Measurements from ENCODE around the gene RBM26. TPM values are rescaled to one million over a fixed set of nuclear protein-coding genes. Genes with fewer than 3 reads are reported as not detected.
A peak's percentile ranks its signal among the peaks of the same experiment; 100 is the strongest.

The RBM26 gene, protein sequence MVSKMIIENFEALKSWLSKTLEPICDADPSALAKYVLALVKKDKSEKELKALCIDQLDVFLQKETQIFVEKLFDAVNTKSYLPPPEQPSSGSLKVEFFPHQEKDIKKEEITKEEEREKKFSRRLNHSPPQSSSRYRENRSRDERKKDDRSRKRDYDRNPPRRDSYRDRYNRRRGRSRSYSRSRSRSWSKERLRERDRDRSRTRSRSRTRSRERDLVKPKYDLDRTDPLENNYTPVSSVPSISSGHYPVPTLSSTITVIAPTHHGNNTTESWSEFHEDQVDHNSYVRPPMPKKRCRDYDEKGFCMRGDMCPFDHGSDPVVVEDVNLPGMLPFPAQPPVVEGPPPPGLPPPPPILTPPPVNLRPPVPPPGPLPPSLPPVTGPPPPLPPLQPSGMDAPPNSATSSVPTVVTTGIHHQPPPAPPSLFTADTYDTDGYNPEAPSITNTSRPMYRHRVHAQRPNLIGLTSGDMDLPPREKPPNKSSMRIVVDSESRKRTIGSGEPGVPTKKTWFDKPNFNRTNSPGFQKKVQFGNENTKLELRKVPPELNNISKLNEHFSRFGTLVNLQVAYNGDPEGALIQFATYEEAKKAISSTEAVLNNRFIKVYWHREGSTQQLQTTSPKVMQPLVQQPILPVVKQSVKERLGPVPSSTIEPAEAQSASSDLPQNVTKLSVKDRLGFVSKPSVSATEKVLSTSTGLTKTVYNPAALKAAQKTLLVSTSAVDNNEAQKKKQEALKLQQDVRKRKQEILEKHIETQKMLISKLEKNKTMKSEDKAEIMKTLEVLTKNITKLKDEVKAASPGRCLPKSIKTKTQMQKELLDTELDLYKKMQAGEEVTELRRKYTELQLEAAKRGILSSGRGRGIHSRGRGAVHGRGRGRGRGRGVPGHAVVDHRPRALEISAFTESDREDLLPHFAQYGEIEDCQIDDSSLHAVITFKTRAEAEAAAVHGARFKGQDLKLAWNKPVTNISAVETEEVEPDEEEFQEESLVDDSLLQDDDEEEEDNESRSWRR
- total RNA-seq = 31.3 TPM

GRCh38 chr13:79405831-79406596, at the start of gene RBM26:
Gene RBM26, minus strand, starts transcription at chr13:79406255. Its CDS starts 481 bp downstream, at chr13:79405774.
- Histone ChIP-seq H3K36me3 (ENCODE audit: control insufficient read depth in 3 of 3, insufficient read depth in 3 of 3, low read length in 3 of 3) (no peaks in the 10 kb centered on the region), H3K9ac (ENCODE audit: low read depth in 1 of 3, low read length in 3 of 3) (peak within 1 kb of the TSS; percentile 89 to 92 (median 90)), H3K4me1 (ENCODE audit: control insufficient read depth in 3 of 3, insufficient read depth in 3 of 3, low read length in 3 of 3) (peaks cover 22 to 38% (median 33%) of the 10 kb centered on the region in 3 donors), H3K9me3 (ENCODE audit: control insufficient read depth in 3 of 3, low read length in 3 of 3) (no peaks in the 10 kb centered on the region), H3K27ac (ENCODE audit: low read depth, low read length) (peak within 1 kb of the TSS; percentile 92), H3K27me3 (ENCODE audit: control insufficient read depth in 3 of 3, insufficient read depth in 3 of 3, low read length in 3 of 3) (no peaks in the 10 kb centered on the region), H3K4me3 (ENCODE audit: low read length in 3 of 3) (peak within 1 kb of the TSS; percentile 93 to 96 (median 95))

DNA sequence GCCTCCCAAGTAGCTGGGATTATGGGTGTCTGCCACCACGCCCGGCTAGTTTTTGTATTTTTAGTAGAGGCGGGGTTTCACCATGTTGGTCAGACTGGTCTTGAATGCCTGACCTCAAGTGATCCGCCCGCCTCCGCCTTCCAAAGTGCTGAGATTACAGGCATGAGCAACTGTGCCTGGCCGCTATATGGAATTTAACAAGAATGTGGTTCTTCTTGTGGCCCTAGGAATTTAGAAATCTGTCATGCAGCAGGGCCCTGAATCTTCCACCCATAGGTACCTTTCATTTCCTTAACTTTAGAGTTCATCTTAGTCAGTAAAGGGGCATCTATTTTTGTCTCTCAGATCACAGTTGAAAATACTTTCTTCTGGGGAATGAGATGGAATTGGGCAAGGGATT, 49.3 kb upstream of the RBM26 start:
- Histone ChIP-seq H3K9me3 (ENCODE audit: control insufficient read depth in 3 of 3, low read length in 3 of 3) (no peaks in the 10 kb centered on the region), H3K27me3 (ENCODE audit: control insufficient read depth in 3 of 3, insufficient read depth in 3 of 3, low read length in 3 of 3) (no peaks in the 10 kb centered on the region), H3K36me3 (ENCODE audit: control insufficient read depth in 3 of 3, insufficient read depth in 3 of 3, low read length in 3 of 3) (no peaks in the 10 kb centered on the region), H3K9ac (ENCODE audit: low read depth in 1 of 3, low read length in 3 of 3) (no peak overlapping the region), H3K27ac (ENCODE audit: low read depth, low read length) (no peak overlapping the region), H3K4me1 (ENCODE audit: control insufficient read depth in 3 of 3, insufficient read depth in 3 of 3, low read length in 3 of 3) (no peaks in the 10 kb centered on the region), H3K4me3 (ENCODE audit: low read length in 3 of 3) (no peak overlapping the region)

- no peak overlapping the region for H3K27ac ChIP-seq (ENCODE audit: low read depth, low read length)
- no peak overlapping the region for H3K4me3 ChIP-seq (ENCODE audit: low read length in 3 of 3)
- H3K27me3 ChIP-seq (ENCODE audit: control insufficient read depth in 3 of 3, insufficient read depth in 3 of 3, low read length in 3 of 3) = no peaks in the 10 kb centered on the region
- H3K9ac ChIP-seq (ENCODE audit: low read depth in 1 of 3, low read length in 3 of 3) = no peak overlapping the region
- H3K9me3 ChIP-seq (ENCODE audit: control insufficient read depth in 3 of 3, low read length in 3 of 3) = no peaks in the 10 kb centered on the region
- H3K4me1 ChIP-seq (ENCODE audit: control insufficient read depth in 3 of 3, insufficient read depth in 3 of 3, low read length in 3 of 3) = no peaks in the 10 kb centered on the region
- no peaks in the 10 kb centered on the region for H3K36me3 ChIP-seq (ENCODE audit: control insufficient read depth in 3 of 3, insufficient read depth in 3 of 3, low read length in 3 of 3)
These were observed 46.3 kb upstream of the RBM26 start for GRCh38 chr13:79452239-79452913.

DNA sequence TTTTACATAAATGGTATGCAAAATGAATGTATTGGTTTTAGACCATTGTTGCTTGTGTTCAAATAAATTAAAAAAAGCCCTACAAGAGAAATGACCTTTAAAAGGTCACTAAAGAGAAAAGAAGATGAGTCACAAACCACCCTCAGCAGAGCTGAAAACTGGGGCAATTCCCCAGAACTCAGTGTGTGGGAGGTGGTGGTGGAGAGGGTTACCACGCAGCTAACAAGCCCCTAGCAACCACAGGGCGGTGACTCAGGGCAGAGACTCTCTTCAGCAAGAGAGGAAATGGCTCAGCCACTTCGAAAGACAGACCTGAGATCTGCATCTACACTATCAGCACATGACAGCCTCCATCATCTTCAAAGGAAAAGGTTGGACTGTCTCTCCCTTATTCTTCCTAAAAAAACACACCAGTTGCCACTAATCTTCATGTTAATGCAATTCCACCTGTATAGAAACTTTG, 45.5 kb upstream of the RBM26 start:
- H3K9me3 ChIP-seq (ENCODE audit: control insufficient read depth in 3 of 3, low read length in 3 of 3) = no peaks in the 10 kb centered on the region
- no peaks in the 10 kb centered on the region for H3K4me1 ChIP-seq (ENCODE audit: control insufficient read depth in 3 of 3, insufficient read depth in 3 of 3, low read length in 3 of 3)
- no peak overlapping the region for H3K4me3 ChIP-seq (ENCODE audit: low read length in 3 of 3)
- H3K27me3 ChIP-seq (ENCODE audit: control insufficient read depth in 3 of 3, insufficient read depth in 3 of 3, low read length in 3 of 3) = no peaks in the 10 kb centered on the region
- H3K9ac ChIP-seq (ENCODE audit: low read depth in 1 of 3, low read length in 3 of 3) = no peak overlapping the region
- no peak overlapping the region for H3K27ac ChIP-seq (ENCODE audit: low read depth, low read length)
- H3K36me3 ChIP-seq (ENCODE audit: control insufficient read depth in 3 of 3, insufficient read depth in 3 of 3, low read length in 3 of 3) = no peaks in the 10 kb centered on the region

- H3K4me1 ChIP-seq (ENCODE audit: control insufficient read depth in 3 of 3, insufficient read depth in 3 of 3, low read length in 3 of 3) = no peaks in the 10 kb centered on the region
- H3K36me3 ChIP-seq (ENCODE audit: control insufficient read depth in 3 of 3, insufficient read depth in 3 of 3, low read length in 3 of 3) = no peaks in the 10 kb centered on the region
- no peak overlapping the region for H3K27ac ChIP-seq (ENCODE audit: low read depth, low read length)
- H3K9ac ChIP-seq (ENCODE audit: low read depth in 1 of 3, low read length in 3 of 3) = no peak overlapping the region
- no peaks in the 10 kb centered on the region for H3K9me3 ChIP-seq (ENCODE audit: control insufficient read depth in 3 of 3, low read length in 3 of 3)
- no peak overlapping the region for H3K4me3 ChIP-seq (ENCODE audit: low read length in 3 of 3)
- H3K27me3 ChIP-seq (ENCODE audit: control insufficient read depth in 3 of 3, insufficient read depth in 3 of 3, low read length in 3 of 3) = no peaks in the 10 kb centered on the region
These were observed 44.1 kb upstream of the RBM26 start for GRCh38 chr13:79450110-79450509.

GRCh38 chr13:79448413-79448812, 42.4 kb upstream of the RBM26 start:
- no peak overlapping the region for H3K27ac ChIP-seq (ENCODE audit: low read depth, low read length)
- H3K9ac ChIP-seq (ENCODE audit: low read depth in 1 of 3, low read length in 3 of 3) = no peak overlapping the region
- H3K9me3 ChIP-seq (ENCODE audit: control insufficient read depth in 3 of 3, low read length in 3 of 3) = no peaks in the 10 kb centered on the region
- H3K4me3 ChIP-seq (ENCODE audit: low read length in 3 of 3) = no peak overlapping the region
- no peaks in the 10 kb centered on the region for H3K27me3 ChIP-seq (ENCODE audit: control insufficient read depth in 3 of 3, insufficient read depth in 3 of 3, low read length in 3 of 3)
- H3K36me3 ChIP-seq (ENCODE audit: control insufficient read depth in 3 of 3, insufficient read depth in 3 of 3, low read length in 3 of 3) = no peaks in the 10 kb centered on the region
- no peaks in the 10 kb centered on the region for H3K4me1 ChIP-seq (ENCODE audit: control insufficient read depth in 3 of 3, insufficient read depth in 3 of 3, low read length in 3 of 3)

DNA sequence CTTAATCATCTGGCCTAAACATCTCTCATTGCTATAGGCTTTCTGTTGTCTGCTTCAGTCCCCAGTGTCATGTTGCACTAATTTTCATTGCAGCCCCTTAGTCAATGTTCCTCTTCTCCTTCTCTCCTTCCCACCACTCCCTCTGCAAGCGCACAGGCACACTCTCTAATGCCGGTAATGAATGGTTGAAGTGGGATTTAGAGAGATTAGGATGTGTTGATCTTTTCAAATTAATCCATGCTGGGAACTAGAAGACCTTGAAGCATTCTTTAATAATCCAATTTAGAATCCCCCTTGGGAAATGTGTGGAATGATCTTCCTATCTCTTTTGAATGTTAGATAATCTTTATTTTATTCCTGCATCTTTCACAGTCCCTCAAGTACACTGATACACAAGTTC, 41.7 kb upstream of the RBM26 start:
- no peaks in the 10 kb centered on the region for H3K9me3 ChIP-seq (ENCODE audit: control insufficient read depth in 3 of 3, low read length in 3 of 3)
- no peaks in the 10 kb centered on the region for H3K27me3 ChIP-seq (ENCODE audit: control insufficient read depth in 3 of 3, insufficient read depth in 3 of 3, low read length in 3 of 3)
- H3K36me3 ChIP-seq (ENCODE audit: control insufficient read depth in 3 of 3, insufficient read depth in 3 of 3, low read length in 3 of 3) = no peaks in the 10 kb centered on the region
- H3K4me1 ChIP-seq (ENCODE audit: control insufficient read depth in 3 of 3, insufficient read depth in 3 of 3, low read length in 3 of 3) = no peaks in the 10 kb centered on the region
- no peak overlapping the region for H3K4me3 ChIP-seq (ENCODE audit: low read length in 3 of 3)
- H3K9ac ChIP-seq (ENCODE audit: low read depth in 1 of 3, low read length in 3 of 3) = no peak overlapping the region
- no peak overlapping the region for H3K27ac ChIP-seq (ENCODE audit: low read depth, low read length)

GRCh38 chr13:79447141-79447540, 41.1 kb upstream of the RBM26 start:
- Histone ChIP-seq H3K4me3 (ENCODE audit: low read length in 3 of 3) (no peak overlapping the region), H3K9me3 (ENCODE audit: control insufficient read depth in 3 of 3, low read length in 3 of 3) (no peaks in the 10 kb centered on the region)

GRCh38 chr13:79445968-79446645, 40.1 kb upstream of the RBM26 start:
- H3K27ac ChIP-seq (ENCODE audit: low read depth, low read length) = no peak overlapping the region
- no peaks in the 10 kb centered on the region for H3K4me1 ChIP-seq (ENCODE audit: control insufficient read depth in 3 of 3, insufficient read depth in 3 of 3, low read length in 3 of 3)
- H3K27me3 ChIP-seq (ENCODE audit: control insufficient read depth in 3 of 3, insufficient read depth in 3 of 3, low read length in 3 of 3) = no peaks in the 10 kb centered on the region
- no peak overlapping the region for H3K9ac ChIP-seq (ENCODE audit: low read depth in 1 of 3, low read length in 3 of 3)
- no peak overlapping the region for H3K4me3 ChIP-seq (ENCODE audit: low read length in 3 of 3)
- no peaks in the 10 kb centered on the region for H3K36me3 ChIP-seq (ENCODE audit: control insufficient read depth in 3 of 3, insufficient read depth in 3 of 3, low read length in 3 of 3)
- no peaks in the 10 kb centered on the region for H3K9me3 ChIP-seq (ENCODE audit: control insufficient read depth in 3 of 3, low read length in 3 of 3)

More at GRCh38 chr13:79447141-79447540, 41.1 kb upstream of the RBM26 start:
- no peak overlapping the region for H3K9ac ChIP-seq (ENCODE audit: low read depth in 1 of 3, low read length in 3 of 3)
- no peaks in the 10 kb centered on the region for H3K27me3 ChIP-seq (ENCODE audit: control insufficient read depth in 3 of 3, insufficient read depth in 3 of 3, low read length in 3 of 3)
- H3K36me3 ChIP-seq (ENCODE audit: control insufficient read depth in 3 of 3, insufficient read depth in 3 of 3, low read length in 3 of 3) = no peaks in the 10 kb centered on the region
- H3K27ac ChIP-seq (ENCODE audit: low read depth, low read length) = no peak overlapping the region
- no peaks in the 10 kb centered on the region for H3K4me1 ChIP-seq (ENCODE audit: control insufficient read depth in 3 of 3, insufficient read depth in 3 of 3, low read length in 3 of 3)
